ENCODE data around the gene REPS1.

DNA sequence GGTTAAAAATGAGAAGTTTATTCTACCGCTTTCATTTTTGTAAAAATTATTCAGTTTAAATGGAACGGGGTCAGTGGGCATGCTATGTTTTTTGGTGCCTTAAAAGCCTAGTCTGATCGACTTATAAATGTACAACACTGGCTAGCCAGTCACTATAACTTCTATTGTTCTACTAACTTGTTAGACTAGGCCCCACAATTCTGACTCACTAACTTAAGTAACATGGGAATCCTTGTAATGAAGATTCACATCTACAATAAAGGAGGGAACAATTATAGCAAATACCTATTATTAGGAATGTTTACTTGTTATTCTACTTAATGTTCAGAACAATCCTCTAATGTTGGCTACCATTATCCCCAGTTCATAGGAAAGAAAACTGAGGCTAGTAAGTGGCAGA, 28.5 kb downstream of the REPS1 start:
- TF ChIP-seq EZH2 (IDR thresholded peaks at IDR 0.05; ENCODE audit: borderline replicate concordance, insufficient read depth, low read depth, low read length, poor library complexity, severe bottlenecking) = no peak
- TF ChIP-seq, protein P1, sequence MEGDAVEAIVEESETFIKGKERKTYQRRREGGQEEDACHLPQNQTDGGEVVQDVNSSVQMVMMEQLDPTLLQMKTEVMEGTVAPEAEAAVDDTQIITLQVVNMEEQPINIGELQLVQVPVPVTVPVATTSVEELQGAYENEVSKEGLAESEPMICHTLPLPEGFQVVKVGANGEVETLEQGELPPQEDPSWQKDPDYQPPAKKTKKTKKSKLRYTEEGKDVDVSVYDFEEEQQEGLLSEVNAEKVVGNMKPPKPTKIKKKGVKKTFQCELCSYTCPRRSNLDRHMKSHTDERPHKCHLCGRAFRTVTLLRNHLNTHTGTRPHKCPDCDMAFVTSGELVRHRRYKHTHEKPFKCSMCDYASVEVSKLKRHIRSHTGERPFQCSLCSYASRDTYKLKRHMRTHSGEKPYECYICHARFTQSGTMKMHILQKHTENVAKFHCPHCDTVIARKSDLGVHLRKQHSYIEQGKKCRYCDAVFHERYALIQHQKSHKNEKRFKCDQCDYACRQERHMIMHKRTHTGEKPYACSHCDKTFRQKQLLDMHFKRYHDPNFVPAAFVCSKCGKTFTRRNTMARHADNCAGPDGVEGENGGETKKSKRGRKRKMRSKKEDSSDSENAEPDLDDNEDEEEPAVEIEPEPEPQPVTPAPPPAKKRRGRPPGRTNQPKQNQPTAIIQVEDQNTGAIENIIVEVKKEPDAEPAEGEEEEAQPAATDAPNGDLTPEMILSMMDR (IDR thresholded peaks at IDR 0.05) = no peak
